CD14-positive monocyte (primary cell): ENCODE measurements around the gene SYPL1. TPM values are rescaled to one million over a fixed set of nuclear protein-coding genes. Genes with fewer than 3 reads are reported as not detected.

ENCODE experiments used
- DNase-seq, 3 donors: peaks; one replicate each; pipeline ENCODE4 v3.0.0-alpha.2; 2011 to 2022
- H2AFZ ChIP-seq: 2 replicates; pipeline ENCODE4 v1.6.0; 2012; ENCODE audit warnings: mild to moderate bottlenecking, low read depth, low read length, inconsistent platforms; ENCODE audit not compliant: insufficient read depth, poor library complexity, severe bottlenecking
- H3K27ac ChIP-seq, 2 donors: 1 replicate in 1 of 2; 2 replicates in 1 of 2; pipeline ENCODE4 v1.5.1; 2012 to 2013; ENCODE audit warnings: low read length in 2 of 2, control low read depth in 1 of 2, inconsistent platforms in 1 of 2, low read depth in 1 of 2, mild to moderate bottlenecking in 1 of 2
- H3K27me3 ChIP-seq, 2 donors: one replicate each; pipeline versions ENCODE4 v1.6.0 to v1.6.1; 2011 to 2013; ENCODE audit warnings: low read length in 2 of 2; ENCODE audit not compliant: control insufficient read depth in 2 of 2, insufficient read depth in 2 of 2
- H3K36me3 ChIP-seq, 2 donors: replicated peaks in 1 of 2; 1 replicate in 1 of 2; 2 replicates in 1 of 2; pipeline versions ENCODE4 v1.5.1 to v1.6.1; 2012 to 2013; ENCODE audit warnings: low read length in 2 of 2, control low read depth in 1 of 2, inconsistent platforms in 1 of 2, mild to moderate bottlenecking in 1 of 2; ENCODE audit not compliant: insufficient read depth in 2 of 2, control insufficient read depth in 1 of 2
- H3K4me1 ChIP-seq, 2 donors: 1 replicate in 1 of 2; 2 replicates in 1 of 2; pipeline versions ENCODE4 v1.5.1 to v1.6.1; 2012 to 2013; ENCODE audit warnings: low read length in 2 of 2, control low read depth in 1 of 2, inconsistent platforms in 1 of 2, mild to moderate bottlenecking in 1 of 2, moderate library complexity in 1 of 2; ENCODE audit not compliant: insufficient read depth in 2 of 2, control insufficient read depth in 1 of 2
- H3K4me2 ChIP-seq: replicated peaks from 2 replicates; pipeline ENCODE3; 2012; ENCODE audit warnings: low read length, moderate library complexity, mild to moderate bottlenecking; ENCODE audit not compliant: poor library complexity, severe bottlenecking; ENCODE audit errors: extremely low read depth
- H3K4me3 ChIP-seq, 3 experiments: fragments of 200-600 bp in 1 of 3; sonication (generic) in 1 of 3; replicated peaks in 1 of 3; 1 replicate in 2 of 3; 2 replicates in 1 of 3; pipeline ENCODE4 v1.5.1; 2011 to 2013; ENCODE audit warnings: low read length in 3 of 3, mild to moderate bottlenecking in 3 of 3, control low read depth in 2 of 3, low read depth in 2 of 3, inconsistent platforms in 1 of 3, moderate library complexity in 1 of 3
- H3K79me2 ChIP-seq: 2 replicates; pipeline ENCODE4 v1.6.0; 2012; ENCODE audit warnings: mild to moderate bottlenecking, control low read depth, inconsistent platforms, low read length, moderate library complexity; ENCODE audit not compliant: insufficient read depth
- H3K9ac ChIP-seq: 2 replicates; pipeline ENCODE4 v1.6.0; 2017; ENCODE audit warnings: low read length, mild to moderate bottlenecking; ENCODE audit not compliant: insufficient read depth, poor library complexity, severe bottlenecking
- H3K9me3 ChIP-seq, 2 donors: replicated peaks in 1 of 2; 1 replicate in 1 of 2; 2 replicates in 1 of 2; pipeline versions ENCODE4 v1.5.1 to v1.6.1; 2012 to 2013; ENCODE audit warnings: low read length in 2 of 2, control low read depth in 1 of 2; ENCODE audit not compliant: control insufficient read depth in 1 of 2, insufficient read depth in 1 of 2
- H4K20me1 ChIP-seq: 2 replicates; pipeline ENCODE4 v1.6.0; 2012; ENCODE audit warnings: mild to moderate bottlenecking, low read length, control low read depth, moderate library complexity; ENCODE audit not compliant: insufficient read depth
- H3K27ac Mint-ChIP-seq, 7 donors: one replicate each; pipeline ENCODE4 v1.8.0; 2020; ENCODE audit warnings: mild to moderate bottlenecking in 7 of 7, mixed read lengths in 7 of 7, moderate library complexity in 6 of 7, inconsistent platforms in 2 of 7
- H3K27me3 Mint-ChIP-seq, 3 donors: one replicate each; pipeline ENCODE4 v1.8.0; 2021 to 2022; ENCODE audit warnings: low read depth in 3 of 3, mild to moderate bottlenecking in 3 of 3, mixed read lengths in 3 of 3, moderate library complexity in 3 of 3, inconsistent platforms in 1 of 3
- H3K36me3 Mint-ChIP-seq, 2 donors: one replicate each; pipeline ENCODE4 v1.8.0; 2020; ENCODE audit warnings: mixed read lengths in 2 of 2, inconsistent platforms in 1 of 2, mild to moderate bottlenecking in 1 of 2
- H3K4me1 Mint-ChIP-seq: one replicate; pipeline ENCODE4 v1.8.0; 2020; ENCODE audit warnings: mild to moderate bottlenecking, mixed read lengths
- H3K4me3 Mint-ChIP-seq, 2 donors: one replicate each; pipeline ENCODE4 v1.8.0; 2020; ENCODE audit warnings: mild to moderate bottlenecking in 2 of 2, mixed read lengths in 2 of 2, moderate library complexity in 1 of 2
- H3K9me3 Mint-ChIP-seq, 7 donors: one replicate each; pipeline ENCODE4 v1.8.0; 2020 to 2022; ENCODE audit warnings: mixed read lengths in 7 of 7, mild to moderate bottlenecking in 6 of 7, moderate library complexity in 6 of 7, inconsistent platforms in 2 of 7
- WGBS: methylation state at CpG from one replicate; pipeline ENCODE4 v1.1.5; 2013; ENCODE audit warnings: missing lambda C conversion rate; ENCODE audit not compliant: insufficient coverage; 5-methylcytosine and 5-hydroxymethylcytosine counted together
- intact Hi-C, 2 donors: fragments of 100-400 bp; cut with micrococcal nuclease; formaldehyde crosslinking; loops; one replicate each; pipeline versions ENCODE4 v1.15.0 to v1.15.1; 2023
- polyA plus RNA-seq, 3 donors: library from polyadenylated mRNA; depleted of rRNA in 1 of 3; unstranded in 2 of 3; stranded (reverse) in 1 of 3; fragments of 300-500 nt in 2 of 3; fragments of >200 nt in 1 of 3; fragmentation: Illumina TruSeq in 2 of 3; gene quantifications; 1 replicate in 2 of 3; 2 replicates in 1 of 3; pipeline ENCODE4 v1.2.3, GENCODE V29; 2012 to 2021
- TF ChIP-seq, protein P1 (sequence below): fragments of 200-600 bp; IDR thresholded peaks from one replicate; pipeline ENCODE4 v1.8.0; 2022; ENCODE audit warnings: antibody characterized with exemption, mild to moderate bottlenecking

Gene SYPL1
- polyA plus RNA-seq, 3 donors = 22.3 to 82.1 (median 64.7) TPM

- H3K4me2 ChIP-seq = no peak overlapping the region
- no peak overlapping the region for H3K4me3 ChIP-seq
- H3K9me3 ChIP-seq = no peaks in the 10 kb centered on the region
- Mint-ChIP-seq H3K4me1 (peaks cover 8% of the 10 kb centered on the region), H3K27me3 (peaks cover 0 to 4% (median 0%) of the 10 kb centered on the region in 3 donors), H3K36me3 (no peaks in the 10 kb centered on the region), H3K4me3 (no peak overlapping the region), H3K27ac (no peak overlapping the region), H3K9me3 (peaks cover 0 to 4% (median 0%) of the 10 kb centered on the region in 7 donors)
- H3K79me2 ChIP-seq = no peaks in the 10 kb centered on the region
- H3K27ac ChIP-seq = no peak overlapping the region
- H4K20me1 ChIP-seq = no peaks in the 10 kb centered on the region
- H2AFZ ChIP-seq = no peak overlapping the region
- DNase-seq = no peak
- intact Hi-C loops = no loop called here
- no CpG with 5 or more reads among the region's 3 CpGs for WGBS
- H3K9ac ChIP-seq = no peak overlapping the region
- no peaks in the 10 kb centered on the region for H3K27me3 ChIP-seq
- TF ChIP-seq, protein P1, sequence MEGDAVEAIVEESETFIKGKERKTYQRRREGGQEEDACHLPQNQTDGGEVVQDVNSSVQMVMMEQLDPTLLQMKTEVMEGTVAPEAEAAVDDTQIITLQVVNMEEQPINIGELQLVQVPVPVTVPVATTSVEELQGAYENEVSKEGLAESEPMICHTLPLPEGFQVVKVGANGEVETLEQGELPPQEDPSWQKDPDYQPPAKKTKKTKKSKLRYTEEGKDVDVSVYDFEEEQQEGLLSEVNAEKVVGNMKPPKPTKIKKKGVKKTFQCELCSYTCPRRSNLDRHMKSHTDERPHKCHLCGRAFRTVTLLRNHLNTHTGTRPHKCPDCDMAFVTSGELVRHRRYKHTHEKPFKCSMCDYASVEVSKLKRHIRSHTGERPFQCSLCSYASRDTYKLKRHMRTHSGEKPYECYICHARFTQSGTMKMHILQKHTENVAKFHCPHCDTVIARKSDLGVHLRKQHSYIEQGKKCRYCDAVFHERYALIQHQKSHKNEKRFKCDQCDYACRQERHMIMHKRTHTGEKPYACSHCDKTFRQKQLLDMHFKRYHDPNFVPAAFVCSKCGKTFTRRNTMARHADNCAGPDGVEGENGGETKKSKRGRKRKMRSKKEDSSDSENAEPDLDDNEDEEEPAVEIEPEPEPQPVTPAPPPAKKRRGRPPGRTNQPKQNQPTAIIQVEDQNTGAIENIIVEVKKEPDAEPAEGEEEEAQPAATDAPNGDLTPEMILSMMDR = no peak
- H3K36me3 ChIP-seq = no peaks in the 10 kb centered on the region
- H3K4me1 ChIP-seq = peaks cover 4 to 9% of the 10 kb centered on the region in 2 donors
Observed at GRCh38 chr7:106121189-106121810, 9.2 kb upstream of the SYPL1 start.

GRCh38 chr7:106120500-106120899, 8.4 kb upstream of the SYPL1 start:
- no peak overlapping the region for H3K4me2 ChIP-seq
- Mint-ChIP-seq H3K36me3 (no peaks in the 10 kb centered on the region), H3K27me3 (peaks cover 0 to 3% (median 0%) of the 10 kb centered on the region in 3 donors), H3K9me3 (peaks cover 0 to 4% (median 0%) of the 10 kb centered on the region in 7 donors), H3K4me3 (no peak overlapping the region), H3K4me1 (peaks cover 5% of the 10 kb centered on the region), H3K27ac (no peak overlapping the region)
- H3K27ac ChIP-seq = no peak overlapping the region
- no peak overlapping the region for H3K4me3 ChIP-seq
- no peaks in the 10 kb centered on the region for H3K9me3 ChIP-seq
- DNase-seq = no peak
- no peaks in the 10 kb centered on the region for H3K36me3 ChIP-seq
- TF ChIP-seq, protein P1 = no peak
- H2AFZ ChIP-seq = no peak overlapping the region
- no peak overlapping the region for H3K9ac ChIP-seq
- H3K27me3 ChIP-seq = no peaks in the 10 kb centered on the region
- peaks cover 3 to 4% of the 10 kb centered on the region in 2 donors for H3K4me1 ChIP-seq
- H4K20me1 ChIP-seq = no peaks in the 10 kb centered on the region
- intact Hi-C loops = no loop called here
- 75% methylated on average over 2 of the region's 2 CpGs for WGBS
- no peaks in the 10 kb centered on the region for H3K79me2 ChIP-seq
